Mucosa of gallbladder (tissue), 1 donor: ENCODE results near the gene CAPN12. TPM values are rescaled to one million over a fixed set of nuclear protein-coding genes. Genes with fewer than 3 reads are reported as not detected.
A peak's percentile ranks its signal among the peaks of the same experiment; 100 is the strongest.

ENCODE experiments used
- DNase-seq: peaks from one replicate; pipeline ENCODE4 v3.0.0-alpha.2; 2020; ENCODE audit warnings: low spot score
- total RNA-seq: library from RNA; stranded (reverse); gene quantifications from one replicate; pipeline ENCODE4 v1.2.1, GENCODE V29; 2021
- donor health status: DM: no; HTN: no; CAD: no.

CAPN12 gene
- total RNA-seq, 1 donor from 2014 or later = 206 TPM

- no peak for DNase-seq
These were observed 17.4 kb downstream of the CAPN12 start for GRCh38 chr19:38726761-38727301.

GRCh38 chr19:38726284-38726673, 18.0 kb downstream of the CAPN12 start:
- DNase-seq = no peak

GRCh38 chr19:38725469-38726283, 18.6 kb downstream of the CAPN12 start:
- no peak for DNase-seq

- no peak for DNase-seq
These were observed 20.1 kb downstream of the CAPN12 start for GRCh38 chr19:38723990-38724854.

- DNase-seq = no peak
These were observed 20.7 kb downstream of the CAPN12 start for GRCh38 chr19:38723606-38723965.

- no peak for DNase-seq
These were observed 21.2 kb downstream of the CAPN12 start for GRCh38 chr19:38722947-38723605.

- no peak for DNase-seq
These were observed 22.1 kb downstream of the CAPN12 start for GRCh38 chr19:38721979-38722773.

- no peak for DNase-seq
These were observed 22.8 kb downstream of the CAPN12 start for GRCh38 chr19:38721496-38721895.

- DNase-seq = no peak
These were observed 23.6 kb downstream of the CAPN12 start for GRCh38 chr19:38720559-38721236.

- DNase-seq = no peak
These were observed 24.3 kb downstream of the CAPN12 start for GRCh38 chr19:38719761-38720558.

GRCh38 chr19:38718747-38719543, 25.3 kb downstream of the CAPN12 start:
- DNase-seq = peak; percentile 76

- no peak for DNase-seq
These were observed 26.4 kb downstream of the CAPN12 start for GRCh38 chr19:38717855-38718254.

- DNase-seq = no peak
These were observed 27.2 kb downstream of the CAPN12 start for GRCh38 chr19:38717051-38717450.

- no peak for DNase-seq
These were observed 28.7 kb downstream of the CAPN12 start for GRCh38 chr19:38715555-38715954.

- DNase-seq = peak; percentile 54
These were observed 29.9 kb downstream of the CAPN12 start for GRCh38 chr19:38714354-38714778.

- no peak for DNase-seq
These were observed 30.4 kb downstream of the CAPN12 start for GRCh38 chr19:38713865-38714264.

GRCh38 chr19:38713227-38713649, 31.0 kb downstream of the CAPN12 start:
- DNase-seq = peak; percentile 75

GRCh38 chr19:38712161-38712748, 32.0 kb downstream of the CAPN12 start:
- DNase-seq = no peak
